Peyer's patch (tissue), 4 donors: ENCODE results near the gene TMEFF2. TPM values are rescaled to one million over a fixed set of nuclear protein-coding genes. Genes with fewer than 3 reads are reported as not detected.

ENCODE experiments used
- DNase-seq, 3 donors: peaks; one replicate each; pipeline ENCODE4 v3.0.0-alpha.2; 2017 to 2019
- H3K27ac ChIP-seq, 4 donors: fragments of 200-600 bp; sonication (generic); one replicate each; pipeline ENCODE4 v1.5.1; 2016 to 2019
- H3K27me3 ChIP-seq, 2 donors: fragments of 200-600 bp; sonication (generic); one replicate each; pipeline ENCODE4 v1.5.1; 2019
- H3K36me3 ChIP-seq, 3 donors: fragments of 200-600 bp; sonication (generic); one replicate each; pipeline ENCODE4 v1.5.1; 2016 to 2019
- H3K4me1 ChIP-seq, 4 donors: fragments of 200-600 bp; sonication (generic); one replicate each; pipeline ENCODE4 v1.5.1; 2016 to 2019
- H3K4me3 ChIP-seq, 4 donors: fragments of 200-600 bp; sonication (generic); 1 replicate in 3 of 4; 2 replicates in 1 of 4; pipeline ENCODE4 v1.5.1; 2016 to 2019; ENCODE audit warnings: mild to moderate bottlenecking in 1 of 4
- H3K9me3 ChIP-seq, 4 donors: fragments of 200-600 bp; sonication (generic); one replicate each; pipeline ENCODE4 v1.5.1; 2016 to 2019; ENCODE audit warnings: mild to moderate bottlenecking in 1 of 4
- CTCF ChIP-seq, 6 experiments: fragments of 450-650 bp in 4 of 6; fragments of 200-600 bp in 2 of 6; sonication (generic) in 1 of 6; IDR thresholded peaks; one replicate each; pipeline ENCODE4 v1.5.1; 2017 to 2019; ENCODE audit warnings: antibody characterized with exemption in 6 of 6, mild to moderate bottlenecking in 3 of 6, moderate library complexity in 1 of 6
- POLR2A ChIP-seq, 2 donors: fragments of 450-650 bp; IDR thresholded peaks; one replicate each; pipeline ENCODE4 v1.5.1; 2017; ENCODE audit warnings: antibody characterized with exemption in 2 of 2, mild to moderate bottlenecking in 2 of 2, moderate library complexity in 2 of 2
- total RNA-seq, 4 donors: library from RNA; depleted of rRNA; stranded (reverse); fragments of >200 nt; gene quantifications; one replicate each; pipeline ENCODE4 v1.1.0, GENCODE V29; 2016

The TMEFF2 gene
- total RNA-seq, 4 donors from 2014 or later: 0.35 to 1.6 (median 0.68) TPM

GRCh38 chr2:191935247-191935646 is 259.5 kb downstream of the TMEFF2 start:
- H3K27ac ChIP-seq: no peak overlapping the region
- TF ChIP-seq POLR2A (IDR thresholded peaks at IDR 0.05) (no peak), CTCF (IDR thresholded peaks at IDR 0.05) (no peak)
- H3K36me3 ChIP-seq: no peaks in the 10 kb centered on the region

DNA sequence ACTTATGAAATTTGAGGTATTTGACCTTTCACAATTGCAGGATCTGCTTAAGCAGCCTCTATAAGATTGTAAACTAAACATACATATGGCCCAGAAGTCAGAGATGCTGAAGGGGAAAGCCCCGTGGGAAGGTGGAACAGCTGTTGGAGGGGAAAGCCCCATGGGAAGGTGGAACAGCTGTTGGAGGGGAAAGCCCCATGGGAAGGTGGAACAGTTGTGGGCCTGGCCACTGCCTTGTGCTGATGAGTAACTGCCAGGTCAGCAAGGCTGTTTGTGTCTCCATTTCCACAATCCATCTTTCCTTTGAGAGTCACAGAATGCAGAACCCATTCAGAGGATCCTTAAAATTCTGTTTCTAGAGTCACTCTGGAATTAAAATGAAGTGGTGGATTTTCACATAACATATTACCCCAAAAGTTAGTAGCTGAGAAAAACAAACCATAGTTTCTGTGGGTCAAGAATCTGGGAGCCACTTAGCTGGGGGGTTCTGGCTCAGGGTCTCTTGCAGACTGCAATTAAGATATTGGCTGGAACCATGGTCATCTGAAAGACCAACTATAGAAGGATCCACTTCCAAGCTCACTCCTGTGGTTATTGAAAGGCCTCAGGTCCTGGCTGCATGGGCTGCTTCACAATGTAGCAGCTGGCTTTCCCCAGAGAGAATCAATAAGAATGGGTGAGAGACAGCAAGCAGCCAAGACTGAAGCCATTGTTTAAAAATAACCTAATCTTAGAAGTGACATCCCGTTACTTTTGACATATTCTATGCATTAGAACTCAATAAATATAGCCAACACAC is 261.2 kb downstream of the TMEFF2 start:
- TF ChIP-seq POLR2A (IDR thresholded peaks at IDR 0.05) (no peak), CTCF (IDR thresholded peaks at IDR 0.05) (no peak)
- Histone ChIP-seq H3K4me3 (no peak overlapping the region), H3K27me3 (no peaks in the 10 kb centered on the region), H3K9me3 (no peaks in the 10 kb centered on the region), H3K27ac (no peak overlapping the region), H3K36me3 (no peaks in the 10 kb centered on the region), H3K4me1 (peaks cover 0 to 11% (median 0%) of the 10 kb centered on the region in 4 donors)
- peak in 1 of 3 donors; percentile 51 for DNase-seq

More at GRCh38 chr2:191935247-191935646, 259.5 kb downstream of the TMEFF2 start:
- no peaks in the 10 kb centered on the region for H3K27me3 ChIP-seq
- no peak overlapping the region for H3K4me3 ChIP-seq
- no peak for DNase-seq
- H3K9me3 ChIP-seq: no peaks in the 10 kb centered on the region
- H3K4me1 ChIP-seq: peaks cover 0 to 11% (median 0%) of the 10 kb centered on the region in 4 donors

GRCh38 chr2:191932286-191932685 is 262.4 kb downstream of the TMEFF2 start:
- no peak for DNase-seq
- Histone ChIP-seq H3K9me3 (no peaks in the 10 kb centered on the region), H3K27me3 (no peaks in the 10 kb centered on the region), H3K4me3 (no peak overlapping the region), H3K27ac (peak overlapping the region in 1 of 4 donors; percentile 22), H3K36me3 (no peaks in the 10 kb centered on the region), H3K4me1 (peaks cover 0 to 11% (median 0%) of the 10 kb centered on the region in 4 donors)
- no peak for TF ChIP-seq CTCF (IDR thresholded peaks at IDR 0.05)
- no peak for TF ChIP-seq POLR2A (IDR thresholded peaks at IDR 0.05)

DNA sequence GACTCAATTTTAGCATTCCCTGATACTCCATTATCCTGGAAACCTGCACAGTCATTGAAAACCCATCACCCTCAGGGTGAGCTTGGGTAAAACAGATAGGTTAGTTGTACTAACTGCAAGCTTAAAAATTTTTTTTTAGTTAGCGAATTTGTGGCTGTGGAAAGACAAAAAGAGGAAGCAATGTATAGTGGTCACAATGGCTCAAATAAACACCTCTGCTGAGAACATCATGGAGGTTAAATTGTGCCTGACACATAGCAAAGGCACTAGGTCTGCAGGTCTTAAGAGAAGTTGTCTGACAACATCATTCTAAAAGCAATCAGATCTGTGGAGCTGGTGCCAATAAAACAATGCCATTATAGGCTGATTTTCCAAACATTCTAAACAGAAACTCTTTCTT is 263.4 kb downstream of the TMEFF2 start:
- no peak for DNase-seq
- H3K27ac ChIP-seq: no peak overlapping the region
- TF ChIP-seq POLR2A (IDR thresholded peaks at IDR 0.05) (no peak), CTCF (IDR thresholded peaks at IDR 0.05) (no peak)
- no peaks in the 10 kb centered on the region for H3K36me3 ChIP-seq
- H3K4me3 ChIP-seq: no peak overlapping the region
- H3K9me3 ChIP-seq: no peaks in the 10 kb centered on the region
- H3K4me1 ChIP-seq: peaks cover 0 to 11% (median 0%) of the 10 kb centered on the region in 4 donors
- no peaks in the 10 kb centered on the region for H3K27me3 ChIP-seq

DNA sequence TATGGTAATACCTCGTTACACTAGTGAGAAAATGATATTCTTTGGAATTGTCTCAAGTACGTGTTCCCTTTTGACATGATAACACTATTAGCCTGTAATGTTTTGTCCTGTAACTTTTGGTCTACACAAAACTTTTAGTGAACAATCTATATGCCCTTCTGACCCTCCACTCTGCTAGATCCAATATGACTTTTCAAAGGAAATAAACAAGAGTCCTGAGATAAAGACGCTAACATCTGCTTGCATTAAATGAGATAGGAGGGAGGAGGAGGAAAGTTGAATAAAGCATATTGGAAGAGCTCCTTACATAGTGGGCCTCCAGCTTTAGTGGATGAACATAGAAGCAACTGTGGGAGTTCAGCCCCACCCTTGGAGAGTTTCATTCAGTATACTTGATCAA is 264.5 kb downstream of the TMEFF2 start:
- Histone ChIP-seq H3K9me3 (no peaks in the 10 kb centered on the region), H3K4me3 (no peak overlapping the region), H3K27ac (no peak overlapping the region), H3K27me3 (no peaks in the 10 kb centered on the region), H3K4me1 (peaks cover 0 to 11% (median 0%) of the 10 kb centered on the region in 4 donors), H3K36me3 (no peaks in the 10 kb centered on the region)
- TF ChIP-seq POLR2A (IDR thresholded peaks at IDR 0.05) (no peak), CTCF (IDR thresholded peaks at IDR 0.05) (no peak)
- DNase-seq: no peak
